Spinal cord (tissue), 10 donors: ENCODE data around the gene FAM185A. TPM values are rescaled to one million over a fixed set of nuclear protein-coding genes. Genes with fewer than 3 reads are reported as not detected.

Experiments
- DNase-seq, 6 donors: peaks; one replicate each; pipeline versions ENCODE4 v3.0.0 to v3.0.0-alpha.2; 2013 to 2015; ENCODE audit warnings: low spot score in 6 of 6, low read depth in 4 of 6
- H3K27ac ChIP-seq: one replicate; pipeline ENCODE4 v1.5.1; 2013; ENCODE audit warnings: low read depth, low read length, control low read depth
- H3K27me3 ChIP-seq: one replicate; pipeline ENCODE4 v1.6.1; 2013; ENCODE audit warnings: low read length; ENCODE audit not compliant: control insufficient read depth, insufficient read depth
- H3K36me3 ChIP-seq: one replicate; pipeline ENCODE4 v1.6.1; 2013; ENCODE audit warnings: low read length; ENCODE audit not compliant: control insufficient read depth, insufficient read depth
- H3K4me1 ChIP-seq: one replicate; pipeline ENCODE4 v1.6.1; 2013; ENCODE audit warnings: low read length; ENCODE audit not compliant: control insufficient read depth, insufficient read depth
- H3K4me3 ChIP-seq: one replicate; pipeline ENCODE4 v1.5.1; 2013; ENCODE audit warnings: low read depth, low read length, control low read depth
- H3K9me3 ChIP-seq: one replicate; pipeline ENCODE4 v1.6.1; 2013; ENCODE audit warnings: low read length; ENCODE audit not compliant: control insufficient read depth, insufficient read depth
- WGBS: methylation state at CpG from one replicate; pipeline ENCODE4 v1.1.5; 2013; ENCODE audit warnings: missing lambda C conversion rate; ENCODE audit not compliant: insufficient coverage; 5-methylcytosine and 5-hydroxymethylcytosine counted together
- polyA plus RNA-seq, 2 donors: library from polyadenylated mRNA; unstranded; fragments of 120-200 nt; gene quantifications; one replicate each; pipeline ENCODE4 v1.2.1, GENCODE V29; 2013; ENCODE audit not compliant: insufficient read length in 2 of 2
- total RNA-seq, 2 donors: library from RNA; depleted of rRNA in 1 of 2; stranded (reverse); fragments of 120-200 nt in 1 of 2; fragments of >200 nt in 1 of 2; gene quantifications; one replicate each; pipeline versions ENCODE4 v1.2.3 to v1.2.4, GENCODE V29; 2013 to 2014
- donor health status: healthy.

The FAM185A gene
- total and polyA plus RNA-seq, 4 donors: 9.5 to 14.8 (median 13.0) TPM

GRCh38 chr7:102806613-102807012 lies 57.8 kb downstream of the FAM185A start:
- no peak for DNase-seq
- WGBS: 90% methylated on average over 6 of the region's 7 CpGs
- H3K9me3 ChIP-seq: peaks cover 1% of the 10 kb centered on the region
- H3K36me3 ChIP-seq: peaks cover 2% of the 10 kb centered on the region
- H3K27me3 ChIP-seq: no peaks in the 10 kb centered on the region
- H3K4me3 ChIP-seq: no peak overlapping the region
- no peak overlapping the region for H3K27ac ChIP-seq
- H3K4me1 ChIP-seq: no peaks in the 10 kb centered on the region

- DNase-seq: no peak
- H3K9me3 ChIP-seq: no peaks in the 10 kb centered on the region
- peaks cover 2% of the 10 kb centered on the region for H3K36me3 ChIP-seq
- H3K4me1 ChIP-seq: no peaks in the 10 kb centered on the region
- no peak overlapping the region for H3K4me3 ChIP-seq
- no peaks in the 10 kb centered on the region for H3K27me3 ChIP-seq
- H3K27ac ChIP-seq: no peak overlapping the region
These were observed 62.1 kb downstream of the FAM185A start for GRCh38 chr7:102810916-102811315.

GRCh38 chr7:102811942-102812678 lies 63.3 kb downstream of the FAM185A start:
- no CpG with 5 or more reads among the region's 8 CpGs for WGBS
- no peak overlapping the region for H3K4me3 ChIP-seq
- no peaks in the 10 kb centered on the region for H3K9me3 ChIP-seq
- no peaks in the 10 kb centered on the region for H3K4me1 ChIP-seq
- no peak overlapping the region for H3K27ac ChIP-seq
- peaks cover 2% of the 10 kb centered on the region for H3K36me3 ChIP-seq
- DNase-seq: no peak
- no peaks in the 10 kb centered on the region for H3K27me3 ChIP-seq

- no peak overlapping the region for H3K4me3 ChIP-seq
- no peaks in the 10 kb centered on the region for H3K4me1 ChIP-seq
- peaks cover 2% of the 10 kb centered on the region for H3K36me3 ChIP-seq
- no peak for DNase-seq
- H3K9me3 ChIP-seq: no peaks in the 10 kb centered on the region
- no peaks in the 10 kb centered on the region for H3K27me3 ChIP-seq
- WGBS: no CpG with 5 or more reads among the region's 2 CpGs
- peak overlapping the region; percentile 2 for H3K27ac ChIP-seq
These were observed 64.6 kb downstream of the FAM185A start for GRCh38 chr7:102813191-102814024.

- no peak for DNase-seq
- Histone ChIP-seq H3K9me3 (no peaks in the 10 kb centered on the region), H3K4me1 (no peaks in the 10 kb centered on the region), H3K27ac (no peak overlapping the region), H3K4me3 (no peak overlapping the region), H3K36me3 (peaks cover 2% of the 10 kb centered on the region), H3K27me3 (no peaks in the 10 kb centered on the region)
- 100% methylated on average over 1 of the region's 4 CpGs for WGBS
These were observed 65.2 kb downstream of the FAM185A start for GRCh38 chr7:102814025-102814471.

- Histone ChIP-seq H3K9me3 (no peaks in the 10 kb centered on the region), H3K4me1 (no peaks in the 10 kb centered on the region), H3K4me3 (no peak overlapping the region), H3K36me3 (no peaks in the 10 kb centered on the region), H3K27ac (no peak overlapping the region), H3K27me3 (no peaks in the 10 kb centered on the region)
- WGBS: no CpG with 5 or more reads among the region's 4 CpGs
- DNase-seq: no peak
These were observed 69.1 kb downstream of the FAM185A start for GRCh38 chr7:102817616-102818573.

- no peak for DNase-seq
- no peaks in the 10 kb centered on the region for H3K36me3 ChIP-seq
- WGBS: 47% methylated on average over 2 of the region's 2 CpGs
- H3K4me1 ChIP-seq: no peaks in the 10 kb centered on the region
- H3K4me3 ChIP-seq: no peak overlapping the region
- H3K27me3 ChIP-seq: no peaks in the 10 kb centered on the region
- no peaks in the 10 kb centered on the region for H3K9me3 ChIP-seq
- no peak overlapping the region for H3K27ac ChIP-seq
These were observed 70.4 kb downstream of the FAM185A start for GRCh38 chr7:102819151-102819550.

GRCh38 chr7:102821994-102822747 lies 73.4 kb downstream of the FAM185A start:
- Histone ChIP-seq H3K4me3 (no peak overlapping the region), H3K9me3 (no peaks in the 10 kb centered on the region), H3K36me3 (no peaks in the 10 kb centered on the region), H3K4me1 (no peaks in the 10 kb centered on the region), H3K27me3 (no peaks in the 10 kb centered on the region), H3K27ac (no peak overlapping the region)
- no peak for DNase-seq
- 100% methylated on average over 2 of the region's 2 CpGs for WGBS
